Lower leg skin (tissue), 3 donors: ENCODE data around the gene CADM1.

Experiments used
- POLR2A ChIP-seq, 2 donors: fragments of 450-650 bp; IDR thresholded peaks; one replicate each; pipeline ENCODE4 v1.6.1; 2016 to 2017; ENCODE audit warnings: antibody characterized with exemption in 2 of 2, mild to moderate bottlenecking in 1 of 2, moderate library complexity in 1 of 2
- TF ChIP-seq, protein P1 (sequence below), 3 donors: fragments of 450-650 bp; IDR thresholded peaks; one replicate each; pipeline ENCODE4 v1.5.1; 2016; ENCODE audit warnings: antibody characterized with exemption in 3 of 3, mild to moderate bottlenecking in 3 of 3, moderate library complexity in 2 of 3

DNA sequence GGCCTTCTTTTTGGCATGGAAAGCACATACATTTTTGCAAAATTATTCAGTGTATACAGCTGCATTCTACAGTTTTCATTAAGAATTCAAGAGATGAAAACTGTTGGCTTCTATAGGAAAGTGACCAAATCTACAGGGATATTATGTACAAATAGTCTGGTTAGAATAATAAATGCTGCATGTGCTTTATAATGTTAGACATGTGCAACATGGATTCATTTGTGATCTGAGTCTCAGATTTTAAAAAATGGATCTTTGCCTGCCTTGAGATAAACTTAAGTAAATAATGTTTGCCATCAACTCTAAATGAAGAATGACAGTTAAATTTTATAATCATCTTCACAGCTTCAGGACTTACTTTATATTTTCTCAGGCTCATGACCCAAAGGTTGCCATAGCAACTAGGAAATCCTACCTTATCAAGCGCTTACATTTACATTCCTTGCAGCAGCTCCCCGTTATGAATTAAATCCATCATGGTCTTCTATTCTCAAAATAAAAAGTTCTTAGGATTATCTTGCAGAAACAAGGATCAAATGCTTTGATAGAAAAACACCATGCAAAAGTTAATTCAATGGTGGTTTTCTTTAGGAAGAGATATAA is 200.2 kb downstream of the CADM1 start:
- TF ChIP-seq, protein P1, sequence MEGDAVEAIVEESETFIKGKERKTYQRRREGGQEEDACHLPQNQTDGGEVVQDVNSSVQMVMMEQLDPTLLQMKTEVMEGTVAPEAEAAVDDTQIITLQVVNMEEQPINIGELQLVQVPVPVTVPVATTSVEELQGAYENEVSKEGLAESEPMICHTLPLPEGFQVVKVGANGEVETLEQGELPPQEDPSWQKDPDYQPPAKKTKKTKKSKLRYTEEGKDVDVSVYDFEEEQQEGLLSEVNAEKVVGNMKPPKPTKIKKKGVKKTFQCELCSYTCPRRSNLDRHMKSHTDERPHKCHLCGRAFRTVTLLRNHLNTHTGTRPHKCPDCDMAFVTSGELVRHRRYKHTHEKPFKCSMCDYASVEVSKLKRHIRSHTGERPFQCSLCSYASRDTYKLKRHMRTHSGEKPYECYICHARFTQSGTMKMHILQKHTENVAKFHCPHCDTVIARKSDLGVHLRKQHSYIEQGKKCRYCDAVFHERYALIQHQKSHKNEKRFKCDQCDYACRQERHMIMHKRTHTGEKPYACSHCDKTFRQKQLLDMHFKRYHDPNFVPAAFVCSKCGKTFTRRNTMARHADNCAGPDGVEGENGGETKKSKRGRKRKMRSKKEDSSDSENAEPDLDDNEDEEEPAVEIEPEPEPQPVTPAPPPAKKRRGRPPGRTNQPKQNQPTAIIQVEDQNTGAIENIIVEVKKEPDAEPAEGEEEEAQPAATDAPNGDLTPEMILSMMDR (IDR thresholded peaks at IDR 0.05), result no peak
- TF ChIP-seq POLR2A (IDR thresholded peaks at IDR 0.05), result no peak
